NCI-H2107 (cell line): ENCODE results near the gene C12orf42.

Experiments used
- DNase-seq: peaks from one replicate; lab custom pipeline; 2025; lab: John Stamatoyannopoulos, UW

C12orf42 gene

GRCh38 chr12:103268831-103269514, 226.8 kb downstream of the C12orf42 start:
- peak; percentile 88 for DNase-seq

- DNase-seq = no peak
These were observed 238.0 kb downstream of the C12orf42 start for GRCh38 chr12:103257763-103258162.
